Activated CD4-positive, alpha-beta T cell treated with anti-CD3 and anti-CD28 coated beads, Interleukin-2, amount 50 U/mL, for 4 hours (primary cell): ENCODE data around the gene ANO9.
"Not testable (repeated sequence)": the region's sequence is repeated elsewhere in the genome, so short reads cannot be mapped to it uniquely, and the experiment has no call there.

Experiments used
- DNase-seq, 2 experiments: peaks; one replicate each; pipeline ENCODE4 v3.0.0-alpha.2; 2020

Gene ANO9

DNA sequence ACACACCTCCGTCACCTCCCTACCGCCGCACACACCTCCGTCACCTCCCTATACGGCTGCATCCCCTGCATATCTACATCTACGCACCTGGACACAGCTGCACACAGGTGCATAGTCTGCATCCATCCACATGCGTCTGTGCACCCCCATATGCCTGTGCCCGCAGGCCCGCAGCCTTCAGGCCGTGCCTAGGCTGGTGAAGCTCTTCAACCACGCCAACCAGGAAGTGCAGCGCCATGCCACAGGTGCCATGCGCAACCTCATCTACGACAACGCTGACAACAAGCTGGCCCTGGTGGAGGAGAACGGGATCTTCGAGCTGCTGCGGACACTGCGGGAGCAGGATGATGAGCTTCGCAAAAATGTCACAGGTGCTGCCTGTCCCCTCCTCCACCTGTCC lies 43.0 kb downstream of the ANO9 start:
- no peak for DNase-seq

DNA sequence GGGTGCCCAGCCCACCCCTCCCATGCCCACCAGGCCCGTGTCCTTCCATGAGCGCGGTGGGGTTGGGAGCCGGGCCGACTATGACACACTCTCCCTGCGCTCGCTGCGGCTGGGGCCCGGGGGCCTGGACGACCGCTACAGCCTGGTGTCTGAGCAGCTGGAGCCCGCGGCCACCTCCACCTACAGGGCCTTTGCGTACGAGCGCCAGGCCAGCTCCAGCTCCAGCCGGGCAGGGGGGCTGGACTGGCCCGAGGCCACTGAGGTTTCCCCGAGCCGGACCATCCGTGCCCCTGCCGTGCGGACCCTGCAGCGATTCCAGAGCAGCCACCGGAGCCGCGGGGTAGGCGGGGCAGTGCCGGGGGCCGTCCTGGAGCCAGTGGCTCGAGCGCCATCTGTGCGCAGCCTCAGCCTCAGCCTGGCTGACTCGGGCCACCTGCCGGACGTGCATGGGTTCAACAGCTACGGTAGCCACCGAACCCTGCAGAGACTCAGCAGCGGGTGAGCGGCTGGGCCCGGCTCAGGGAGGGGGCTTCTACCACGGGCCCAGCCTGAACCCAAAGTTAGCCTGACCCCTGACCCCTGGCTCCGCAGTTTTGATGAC lies 44.8 kb downstream of the ANO9 start:
- DNase-seq = peak in 1 of 2 experiments; percentile 30

DNA sequence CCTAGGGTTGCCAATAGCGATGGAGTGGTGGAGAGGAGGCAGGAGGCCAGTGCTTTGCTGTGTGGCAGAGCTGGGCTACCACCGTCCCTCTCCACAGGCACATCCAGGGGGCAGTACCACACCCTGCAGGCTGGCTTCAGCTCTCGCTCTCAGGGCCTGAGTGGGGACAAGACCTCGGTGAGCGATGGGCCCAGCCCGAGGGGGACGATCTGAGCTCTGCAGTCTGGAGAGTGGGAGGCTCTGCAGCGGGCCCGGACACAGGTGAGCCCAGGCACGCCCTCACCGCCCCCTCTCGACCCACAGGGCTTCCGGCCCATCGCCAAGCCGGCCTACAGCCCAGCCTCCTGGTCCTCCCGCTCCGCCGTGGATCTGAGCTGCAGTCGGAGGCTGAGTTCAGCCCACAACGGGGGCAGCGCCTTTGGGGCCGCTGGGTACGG lies 45.3 kb downstream of the ANO9 start:
- no peak for DNase-seq

DNA sequence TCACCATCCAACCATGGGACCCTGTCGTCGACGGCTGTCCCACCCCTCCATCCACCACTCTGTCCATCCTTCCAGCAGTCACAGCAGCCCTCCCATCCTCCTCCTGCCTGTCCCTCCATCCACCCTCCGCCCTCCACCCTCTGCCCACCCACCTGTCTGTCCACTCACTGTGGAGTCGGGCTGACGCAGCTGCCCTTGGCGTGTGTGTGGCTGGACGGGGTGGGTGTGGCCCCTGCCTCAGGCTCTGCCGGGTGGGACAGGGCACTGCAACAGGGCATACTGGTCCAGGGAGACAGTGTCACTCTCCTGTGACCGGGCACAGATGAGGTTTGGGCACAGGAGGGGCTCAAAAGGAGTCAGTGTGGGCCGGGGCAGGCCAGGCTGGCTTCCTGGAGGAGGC lies 45.9 kb downstream of the ANO9 start:
- DNase-seq = no peak

DNA sequence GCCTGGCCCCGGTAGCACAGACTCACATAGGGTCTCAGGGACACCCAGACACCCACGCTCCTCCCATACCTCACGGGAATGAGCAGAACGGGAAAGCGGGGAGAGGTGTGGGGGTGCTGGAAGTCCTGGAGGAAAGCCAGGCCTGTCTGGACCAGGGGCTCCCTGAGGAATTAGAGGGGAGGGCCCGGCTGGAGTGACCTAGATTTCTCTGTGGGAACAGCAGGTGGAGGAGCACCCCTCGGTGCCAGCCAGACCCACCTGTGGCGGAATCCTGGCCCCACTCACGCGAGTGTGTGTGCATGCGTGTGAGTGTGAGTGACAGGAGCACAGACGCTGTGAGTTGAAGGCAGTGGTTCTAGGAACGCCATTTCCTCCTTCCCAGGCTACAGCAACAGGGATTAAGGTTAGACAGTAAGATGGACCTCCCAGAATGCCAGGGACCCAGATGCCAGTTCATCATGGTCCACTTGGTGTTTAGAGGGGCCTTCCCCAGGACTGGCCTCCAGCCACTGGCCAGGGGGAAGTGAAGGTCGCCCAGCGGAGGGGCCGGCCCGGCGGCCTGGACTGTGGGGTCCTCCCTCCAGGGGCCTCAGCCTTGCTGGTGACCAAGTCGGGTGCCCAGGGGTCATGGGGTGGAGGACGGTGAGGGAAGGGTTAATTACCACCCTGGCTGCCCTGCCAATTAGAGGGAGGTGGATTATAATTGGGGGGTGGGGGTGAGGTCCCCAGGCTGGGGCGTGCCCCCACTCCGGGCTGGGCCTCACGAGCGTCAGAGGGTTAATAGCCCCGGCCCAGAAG lies 46.8 kb downstream of the ANO9 start:
- DNase-seq = no peak

DNA sequence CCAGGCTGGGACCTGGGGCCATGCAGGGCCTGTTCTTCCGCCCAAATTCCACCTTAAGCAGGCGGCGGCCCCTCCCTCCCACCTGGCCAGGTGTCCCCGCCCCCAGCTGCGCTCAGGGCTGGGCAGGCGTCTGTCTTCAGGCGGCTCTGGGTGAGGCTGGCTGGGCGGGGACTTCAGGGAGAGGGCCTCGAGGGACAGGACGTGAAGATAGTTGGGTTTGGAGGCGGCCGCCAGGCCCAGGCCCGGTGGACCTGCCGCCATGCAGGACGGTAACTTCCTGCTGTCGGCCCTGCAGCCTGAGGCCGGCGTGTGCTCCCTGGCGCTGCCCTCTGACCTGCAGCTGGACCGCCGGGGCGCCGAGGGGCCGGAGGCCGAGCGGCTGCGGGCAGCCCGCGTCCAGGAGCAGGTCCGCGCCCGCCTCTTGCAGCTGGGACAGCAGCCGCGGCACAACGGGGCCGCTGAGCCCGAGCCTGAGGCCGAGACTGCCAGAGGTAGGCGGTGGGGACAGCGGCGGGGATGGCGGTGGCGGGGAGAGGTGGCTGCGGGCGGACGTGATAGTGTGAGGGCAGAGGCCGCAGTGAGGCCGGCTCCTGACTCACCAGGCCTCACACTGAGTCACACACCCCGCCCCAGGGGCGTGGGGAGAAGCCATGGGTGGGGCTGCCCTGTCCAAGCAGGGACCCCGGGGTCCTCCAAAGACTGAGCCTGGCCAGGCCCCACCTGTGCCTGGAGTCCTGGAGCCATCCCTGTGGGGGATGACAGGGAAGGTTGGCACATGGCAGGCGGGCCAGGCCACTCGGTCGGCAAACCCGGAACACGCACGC lies 47.6 kb downstream of the ANO9 start, which contains the start of gene PKP3:
Gene PKP3, plus strand, starts transcription at position 176 of the 824 bp plus-strand sequence. Its CDS starts 84 bp downstream, at position 260.
- DNase-seq = no peak

DNA sequence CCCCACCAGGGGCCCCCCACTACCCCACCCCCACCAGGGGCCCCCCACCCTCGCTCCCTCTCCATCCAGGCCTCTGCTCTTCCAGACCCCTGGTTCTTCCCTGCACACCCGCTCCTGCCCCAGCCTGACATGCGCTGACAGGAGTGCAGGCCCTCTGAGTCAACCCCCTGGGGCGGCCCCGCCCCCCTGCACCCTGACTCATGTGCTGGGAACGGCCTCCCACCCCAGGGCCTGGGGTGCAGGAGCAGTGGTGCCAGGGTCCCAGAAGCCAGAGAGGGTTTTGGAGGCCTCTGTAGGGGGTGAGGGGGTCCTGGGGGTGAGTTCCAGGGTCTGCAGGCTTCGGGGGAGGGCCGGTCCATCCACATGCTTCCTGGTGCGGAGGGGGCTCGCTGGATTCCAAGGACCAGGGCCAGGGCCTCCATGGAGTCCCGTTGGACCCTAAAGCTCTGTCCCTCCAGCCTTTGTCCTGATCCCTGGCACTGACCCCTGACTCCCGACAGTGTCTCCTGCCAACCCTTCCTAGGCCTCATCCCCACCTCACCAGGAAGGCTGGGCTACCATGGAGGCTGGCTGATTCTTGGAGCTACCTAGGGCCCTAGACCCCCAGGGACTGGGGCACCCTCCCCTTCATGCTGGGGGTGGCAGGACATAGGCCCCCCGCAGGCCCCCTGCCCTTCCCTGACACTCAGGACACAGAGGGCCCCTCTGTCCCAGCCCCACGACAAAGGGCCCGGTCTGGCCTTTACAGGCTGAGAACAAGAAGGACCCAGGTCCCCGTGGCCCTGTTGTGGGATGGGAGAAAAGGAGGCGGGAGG lies 48.4 kb downstream of the ANO9 start:
- DNase-seq = peak; percentile 38 to 40

DNA sequence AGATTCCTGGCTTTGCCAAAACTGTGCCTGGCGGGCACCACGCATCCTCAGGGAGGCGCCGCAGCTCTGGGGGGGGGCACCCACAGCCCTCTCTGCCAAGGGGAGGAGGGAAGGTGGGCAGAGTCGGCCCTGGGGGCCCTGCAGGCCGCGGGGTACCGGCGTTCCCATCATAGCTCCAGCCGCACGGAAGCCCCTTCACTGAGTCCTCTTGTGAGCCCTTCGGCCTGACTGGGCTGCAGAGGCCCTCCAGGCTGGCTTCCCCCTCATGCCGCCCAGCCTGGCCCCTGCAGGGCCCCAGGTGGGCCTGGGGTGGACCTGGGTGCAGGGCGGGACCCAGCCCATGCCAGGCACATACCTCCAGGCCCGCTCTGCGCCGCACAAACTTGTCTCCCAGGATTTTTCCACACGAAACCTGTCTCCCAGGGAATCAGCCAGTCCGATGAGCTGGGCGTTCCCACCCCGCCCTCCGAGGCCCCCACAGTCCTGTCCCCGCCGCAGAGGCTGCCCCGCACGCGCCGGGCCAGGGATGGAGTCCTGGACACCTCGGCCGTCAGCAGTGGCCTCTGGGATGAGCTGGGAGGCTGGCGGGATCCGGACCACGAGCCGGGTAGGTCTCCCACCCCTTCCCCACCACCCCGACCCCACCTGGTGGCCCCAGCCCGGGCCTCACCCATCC lies 49.6 kb downstream of the ANO9 start:
- no peak for DNase-seq

DNA sequence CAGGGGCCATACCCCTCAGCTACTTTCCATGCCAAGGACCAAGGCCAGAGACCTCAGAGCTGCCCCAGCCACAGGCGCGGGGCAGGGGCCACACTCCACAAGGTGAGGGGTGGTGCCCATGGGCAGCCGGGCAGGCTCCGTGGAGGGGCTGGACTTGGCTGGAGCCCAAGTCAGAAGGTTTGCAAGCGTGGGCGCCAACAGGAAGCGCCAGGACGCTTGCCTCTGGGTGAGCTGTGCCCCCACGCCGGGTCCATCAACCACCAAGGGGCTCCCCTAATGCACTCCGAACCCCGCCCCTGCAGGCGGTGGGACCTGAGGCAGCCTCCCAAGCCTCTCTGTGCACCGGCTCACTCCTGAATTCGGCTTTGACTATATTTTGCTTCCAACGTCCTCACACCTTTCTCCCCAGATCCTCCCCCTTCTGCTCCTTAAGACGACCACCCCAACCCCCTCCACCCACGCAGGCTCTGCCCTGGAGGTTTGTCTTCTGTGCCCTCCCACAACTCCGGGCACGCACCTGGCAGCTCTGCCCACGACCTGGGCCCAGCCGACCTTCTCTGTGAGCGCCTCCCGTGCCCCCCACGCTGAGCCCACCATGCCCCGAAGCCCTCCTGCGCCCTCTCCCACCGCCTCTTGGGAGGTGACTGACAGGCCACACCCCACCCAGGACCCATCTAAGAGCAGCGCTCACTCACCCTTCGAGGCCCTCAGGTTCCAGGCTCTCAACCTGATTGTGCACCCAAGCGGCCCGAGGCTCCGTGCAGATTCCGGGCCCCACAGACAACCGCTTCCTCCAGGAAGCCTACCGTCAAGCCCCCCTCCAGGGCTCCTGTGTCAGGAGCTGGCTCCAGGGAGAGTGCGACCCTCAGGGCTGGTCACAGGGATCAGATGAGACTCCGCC lies 50.4 kb downstream of the ANO9 start:
- no peak for DNase-seq

DNA sequence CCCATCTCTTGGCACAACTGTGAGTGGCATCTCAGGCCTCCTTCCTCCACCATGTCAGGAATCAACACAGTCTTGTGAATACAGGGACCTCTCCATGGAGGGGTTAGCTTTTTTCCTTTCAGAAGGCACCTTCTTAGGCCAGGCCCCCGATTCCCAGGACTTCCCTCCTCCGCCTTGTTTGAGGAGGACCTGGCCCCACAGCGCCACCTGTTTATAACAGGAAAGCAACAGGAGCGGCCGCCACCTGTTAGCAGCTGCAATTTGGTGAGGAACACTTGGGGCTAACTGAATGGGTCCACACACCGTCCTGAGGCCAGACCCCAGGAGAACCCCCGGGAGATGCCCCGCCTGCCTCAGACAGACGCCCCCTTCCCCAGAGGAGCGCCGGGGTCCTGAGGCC lies 51.6 kb downstream of the ANO9 start:
- DNase-seq = no peak

DNA sequence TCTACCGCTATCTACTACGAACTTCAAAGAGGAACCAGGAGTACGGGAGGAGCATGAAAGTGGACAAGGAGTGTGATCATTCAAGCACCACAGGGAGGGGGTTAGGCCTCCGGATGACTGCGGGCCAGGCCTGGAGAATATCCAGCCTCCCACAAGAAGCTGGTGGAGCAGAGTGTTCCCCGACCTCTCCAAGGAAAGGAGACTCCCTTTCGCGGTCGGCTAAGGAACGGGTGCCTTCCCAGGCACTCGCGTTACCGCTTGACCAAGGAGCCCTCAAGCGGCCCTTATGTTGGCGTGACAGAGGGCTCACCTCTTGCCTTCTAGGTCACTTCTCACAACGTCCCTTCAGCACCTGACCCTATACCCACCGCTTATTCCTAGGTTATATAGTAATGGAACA lies 52.4 kb downstream of the ANO9 start:
- not testable (repeated sequence) for DNase-seq

DNA sequence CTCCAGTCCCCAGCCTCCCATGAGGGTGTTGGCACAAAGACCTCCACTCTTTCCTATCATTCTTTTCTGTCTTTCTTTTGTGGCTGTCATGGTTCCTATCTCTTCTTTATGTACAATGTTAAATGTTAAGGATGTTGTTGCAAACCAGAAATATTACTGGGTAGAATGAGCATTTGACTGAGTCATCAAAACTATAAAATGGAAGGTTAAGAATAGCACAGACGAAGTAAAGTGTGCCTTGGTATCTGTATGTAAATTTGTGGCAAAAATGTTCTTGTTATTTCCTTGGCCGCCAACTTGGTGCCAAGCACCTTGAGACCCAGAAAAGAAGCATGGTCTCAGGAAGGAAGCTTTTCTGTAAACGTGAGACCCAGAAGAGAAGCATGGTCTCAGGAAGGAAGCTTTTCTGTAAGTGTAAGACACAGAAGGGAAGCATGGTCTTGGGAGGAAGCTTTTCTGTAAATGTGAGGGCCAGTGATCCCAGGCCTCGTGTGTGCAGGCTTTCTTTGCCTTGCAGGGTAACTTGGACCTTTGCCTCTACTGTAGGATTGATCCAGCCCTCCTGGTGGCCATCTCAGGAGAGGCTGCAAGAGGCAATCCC lies 54.5 kb downstream of the ANO9 start:
- DNase-seq = no peak

DNA sequence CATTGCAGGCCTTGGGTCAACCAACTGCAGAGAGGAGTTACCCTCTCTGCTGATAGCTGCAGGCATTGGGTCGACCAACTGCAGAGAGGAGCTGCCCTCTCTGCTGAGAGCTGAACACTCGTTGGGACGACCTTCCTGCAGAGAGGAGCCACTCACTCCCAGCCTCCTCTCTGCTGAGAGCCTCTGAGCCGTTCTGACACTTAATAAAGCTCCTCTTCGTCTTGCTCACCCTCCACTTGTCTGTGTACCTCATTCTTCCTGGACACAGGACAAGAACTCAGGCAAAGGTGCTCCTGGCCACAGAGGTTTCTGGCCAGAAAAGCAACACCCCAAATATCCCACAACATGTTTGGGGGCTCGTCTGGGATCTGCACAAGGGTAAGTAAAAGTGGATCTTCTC lies 55.3 kb downstream of the ANO9 start:
- no peak for DNase-seq

DNA sequence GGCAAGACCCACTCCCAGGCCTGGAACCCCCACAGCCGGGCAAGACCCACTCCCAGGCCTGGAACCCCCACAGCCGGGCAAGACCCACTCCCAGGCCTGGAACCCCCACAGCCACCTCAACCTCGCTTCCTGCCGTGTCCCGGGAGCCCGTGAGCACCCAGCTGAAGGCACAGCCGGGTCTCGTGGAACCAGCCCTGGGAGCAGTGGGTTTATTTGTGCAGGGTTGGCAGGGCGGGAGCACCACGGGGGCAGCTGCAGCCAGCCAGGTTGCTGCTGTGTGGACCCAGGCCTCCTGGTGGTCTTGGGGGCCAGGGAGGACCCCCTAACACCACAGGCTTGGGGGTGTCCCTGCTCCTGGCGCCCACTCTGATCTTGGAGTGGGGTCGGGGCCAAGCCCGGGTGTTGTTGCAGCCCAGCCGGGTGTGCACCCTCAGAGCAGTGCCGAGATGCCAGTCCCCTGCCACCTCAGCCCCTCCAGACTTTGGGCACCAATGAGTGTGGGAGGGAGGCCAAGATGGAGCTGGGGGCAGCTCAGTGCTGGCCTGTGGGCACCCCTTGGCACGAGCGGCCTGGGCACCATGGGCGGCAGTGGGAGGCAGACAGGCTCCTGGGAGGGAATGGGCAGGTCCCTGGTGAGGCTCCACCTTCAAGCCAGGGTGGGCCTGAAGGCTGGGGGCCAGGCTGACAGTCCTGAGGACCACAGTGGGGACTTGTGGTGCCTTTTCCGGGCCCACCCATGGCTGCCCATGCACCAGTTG lies 56.0 kb downstream of the ANO9 start:
- DNase-seq = no peak

DNA sequence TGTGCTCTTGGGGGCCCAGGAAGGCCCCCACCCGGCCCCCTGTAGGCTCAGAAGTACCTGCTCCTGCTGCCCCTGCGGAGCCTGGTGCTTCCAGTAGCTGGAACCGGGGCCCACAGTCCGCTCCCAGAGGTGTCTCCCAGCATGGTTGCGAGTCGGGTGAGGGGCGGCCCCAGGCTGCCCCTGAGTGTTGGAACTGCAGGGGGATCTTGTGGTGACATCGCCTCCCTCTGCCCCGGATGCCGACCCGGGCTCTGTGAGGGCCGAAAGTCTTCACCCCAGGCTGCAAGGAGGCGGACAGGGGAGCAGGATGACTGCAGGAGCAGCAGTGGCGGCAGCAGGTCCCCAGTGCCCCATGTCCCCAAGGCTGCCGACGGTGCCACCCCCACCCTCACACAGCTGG lies 57.3 kb downstream of the ANO9 start:
- no peak for DNase-seq

DNA sequence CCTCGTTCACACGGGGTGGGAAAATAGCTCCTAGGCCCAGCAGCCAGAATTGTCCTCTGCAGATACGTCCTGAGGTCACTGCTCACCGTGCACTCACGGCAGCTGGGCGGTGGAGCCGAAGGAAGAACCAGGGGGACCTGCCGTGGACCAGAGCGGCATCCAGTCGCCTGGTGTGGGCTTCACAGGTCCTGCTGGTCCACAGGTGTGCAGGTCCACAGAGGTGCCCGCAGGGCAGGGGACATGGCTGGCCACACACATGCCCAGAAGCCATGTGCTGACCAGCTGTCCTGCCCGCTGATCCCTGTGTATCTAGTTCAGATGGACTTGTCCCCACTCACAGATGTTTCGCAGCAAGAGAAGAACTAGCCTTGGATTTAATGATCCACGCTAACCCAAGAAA lies 58.4 kb downstream of the ANO9 start:
- no peak for DNase-seq

DNA sequence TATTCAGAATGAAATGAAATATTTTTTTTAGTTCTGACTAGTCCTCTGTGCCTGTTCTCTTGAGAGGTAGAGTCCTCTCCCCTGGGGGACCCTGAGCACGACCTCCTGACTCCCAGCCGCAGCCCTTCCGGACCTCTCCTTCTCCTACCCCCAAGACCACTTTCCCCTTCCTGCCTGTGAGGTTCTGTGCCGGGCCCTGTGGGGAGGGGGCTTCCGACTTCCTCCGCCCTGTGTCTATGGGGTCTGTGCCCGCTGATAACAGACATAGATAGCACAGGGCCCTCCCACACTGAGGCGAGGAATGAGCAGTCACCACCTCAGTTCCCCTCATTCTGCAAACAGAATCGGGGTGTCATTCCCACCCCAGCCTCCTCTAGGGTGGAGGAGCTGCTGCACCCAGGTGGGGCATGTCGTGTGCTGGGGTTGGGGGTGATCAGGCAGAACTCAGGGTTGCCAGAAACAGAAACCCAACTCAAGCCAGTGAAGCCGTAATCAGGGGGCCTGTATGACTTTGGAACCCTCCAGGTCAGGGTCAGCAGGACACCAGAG lies 59.7 kb downstream of the ANO9 start:
- DNase-seq = no peak

DNA sequence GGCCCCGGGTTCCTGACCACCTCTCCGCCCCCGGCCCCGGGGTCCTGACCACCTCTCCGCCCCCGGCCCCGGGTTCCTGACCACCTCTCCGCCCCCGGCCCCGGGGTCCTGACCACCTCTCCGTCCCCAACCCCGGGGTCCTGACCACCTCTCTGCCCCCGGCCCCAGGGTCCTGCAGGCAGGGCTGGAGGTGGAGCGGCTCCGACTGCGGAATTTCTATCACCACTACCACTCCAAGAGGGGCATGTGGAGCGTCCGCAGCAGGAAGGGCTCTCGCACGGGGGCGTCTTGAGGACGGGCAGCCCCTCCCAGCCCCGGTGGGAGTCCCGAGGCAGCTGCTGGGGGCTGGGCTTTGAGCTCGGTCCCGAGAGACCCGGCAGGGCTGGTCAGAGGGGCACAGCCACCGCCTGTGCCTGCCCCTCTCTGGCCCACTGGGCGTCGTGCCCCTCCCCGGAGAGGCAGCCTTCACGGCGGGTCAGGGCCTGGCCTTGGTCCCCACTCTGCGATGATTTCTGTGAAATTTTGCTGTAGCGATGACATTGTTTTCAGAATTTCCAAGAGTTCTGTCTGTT lies 60.2 kb downstream of the ANO9 start:
- DNase-seq = no peak

DNA sequence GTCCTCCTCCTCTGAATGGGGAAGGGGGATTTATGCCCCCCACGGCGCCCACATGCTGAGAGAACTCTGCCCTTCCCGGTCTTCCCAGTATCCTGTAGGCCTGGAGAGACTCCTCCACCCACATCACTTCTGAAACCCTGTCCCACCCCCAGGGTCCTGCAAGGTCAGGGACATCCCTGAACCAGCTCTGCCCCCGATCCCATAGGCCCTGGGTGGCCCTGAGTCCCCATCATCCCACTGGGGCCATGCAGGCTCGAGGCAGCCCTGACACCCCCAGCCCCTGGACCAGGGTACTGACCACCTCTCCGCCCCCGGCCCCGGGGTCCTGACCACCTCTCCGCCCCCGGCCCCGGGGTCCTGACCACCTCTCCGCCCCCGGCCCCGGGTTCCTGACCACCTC lies 60.8 kb downstream of the ANO9 start:
- DNase-seq = no peak
